Progenitor cell of endocrine pancreas (in vitro differentiated cells): ENCODE data around the gene RBMS1. TPM values are rescaled to one million over a fixed set of nuclear protein-coding genes. Genes with fewer than 3 reads are reported as not detected.

Experiments
- DNase-seq: peaks from one replicate; pipeline ENCODE4 v3.0.0; 2021; ENCODE audit warnings: low spot score; ENCODE audit not compliant: unreplicated experiment
- H3K27ac Mint-ChIP-seq: 2 replicates; pipeline ENCODE4 v1.8.0; 2021; ENCODE audit warnings: mild to moderate bottlenecking, moderate library complexity, mixed read lengths
- H3K27me3 Mint-ChIP-seq: 2 replicates; pipeline ENCODE4 v1.8.0; 2021; ENCODE audit warnings: mixed read lengths
- H3K36me3 Mint-ChIP-seq: 2 replicates; pipeline ENCODE4 v1.8.0; 2022; ENCODE audit warnings: mixed read lengths; ENCODE audit not compliant: insufficient read depth
- H3K4me1 Mint-ChIP-seq: 2 replicates; pipeline ENCODE4 v1.8.0; 2021; ENCODE audit warnings: low read depth, mixed read lengths
- H3K4me3 Mint-ChIP-seq: 2 replicates; pipeline ENCODE4 v1.8.0; 2021; ENCODE audit warnings: low read depth, mild to moderate bottlenecking, moderate library complexity, mixed read lengths
- H3K9me3 Mint-ChIP-seq: 2 replicates; pipeline ENCODE4 v1.8.0; 2021; ENCODE audit warnings: low read depth, mixed read lengths
- CTCF ChIP-seq: fragments of 200-600 bp; sonication (generic); IDR thresholded peaks from one replicate; pipeline ENCODE4 v1.5.0; 2021; ENCODE audit warnings: antibody characterized with exemption, mild to moderate bottlenecking; ENCODE audit not compliant: unreplicated experiment
- total RNA-seq: library from RNA; stranded (reverse); gene quantifications from 2 replicates; pipeline ENCODE4 v1.2.1, GENCODE V29; 2021

The RBMS1 gene
- total RNA-seq, 1 donor from 2014 or later, result 59.8 TPM

DNA sequence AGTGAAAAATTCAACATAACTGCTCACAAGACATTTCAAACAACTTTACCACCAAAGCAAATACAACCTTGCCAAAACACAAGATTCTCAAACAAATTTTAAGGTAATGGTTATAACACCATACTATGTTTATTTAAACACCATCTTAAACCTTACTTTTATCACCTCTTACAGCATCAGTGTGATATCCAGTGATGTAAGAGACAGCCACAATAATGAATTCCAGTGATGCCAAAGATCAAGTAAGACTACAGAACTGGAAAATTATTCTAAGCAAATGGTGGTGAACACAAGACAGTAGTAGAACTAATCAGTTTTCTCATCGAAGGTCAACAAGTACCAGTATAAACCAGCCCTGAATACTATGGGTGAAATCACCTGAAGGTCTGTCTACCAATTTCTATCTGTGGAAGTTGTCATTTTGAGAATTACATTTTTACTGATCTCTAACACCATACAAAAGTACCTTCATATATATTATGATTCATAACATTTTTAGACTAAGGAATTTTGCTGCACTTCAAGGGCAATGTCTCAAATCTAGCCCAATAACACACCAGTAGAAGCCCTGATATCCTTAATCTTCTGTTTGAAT is 146.2 kb downstream of the RBMS1 start:
- no peak overlapping the region for H3K4me3 Mint-ChIP-seq
- no peaks in the 10 kb centered on the region for H3K27me3 Mint-ChIP-seq
- H3K27ac Mint-ChIP-seq, result no peak overlapping the region
- no peak for TF ChIP-seq CTCF
- H3K4me1 Mint-ChIP-seq, result no peaks in the 10 kb centered on the region
- peaks cover 4% of the 10 kb centered on the region for H3K36me3 Mint-ChIP-seq
- DNase-seq, result no peak
- H3K9me3 Mint-ChIP-seq, result no peaks in the 10 kb centered on the region

DNA sequence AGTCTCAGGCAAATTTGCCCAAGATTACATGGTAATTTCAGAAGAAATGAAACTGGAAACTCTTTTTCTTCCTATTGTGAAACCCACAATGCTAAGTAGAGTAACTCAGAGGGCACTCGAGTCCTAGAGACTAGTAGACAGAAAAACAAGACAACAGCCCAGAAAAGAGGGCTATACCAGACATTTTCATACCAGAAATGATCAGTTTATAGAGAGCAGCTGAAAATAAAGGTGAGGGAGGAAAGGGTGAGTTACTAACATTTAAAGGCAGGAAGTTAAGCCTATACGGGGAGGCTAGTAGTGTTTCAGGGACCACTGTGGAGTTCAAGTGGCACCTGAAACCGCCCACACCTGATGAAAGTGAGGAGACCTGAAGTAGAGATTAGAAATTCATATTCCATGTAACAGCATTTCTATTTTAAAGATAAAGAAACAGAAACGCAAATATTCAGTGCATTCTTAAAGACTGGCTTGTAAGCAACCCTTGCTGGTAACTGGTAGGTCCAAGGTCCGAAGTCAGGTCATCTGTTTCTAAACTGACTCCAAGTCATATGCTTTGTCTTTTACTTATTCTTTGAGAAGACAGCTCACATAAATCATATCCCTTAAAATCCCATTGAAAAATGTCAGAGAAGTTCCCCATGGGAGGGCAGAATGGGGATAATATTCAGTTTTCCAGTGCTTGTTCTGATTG is 148.4 kb downstream of the RBMS1 start:
- no peak for DNase-seq
- H3K27me3 Mint-ChIP-seq, result no peaks in the 10 kb centered on the region
- TF ChIP-seq CTCF, result no peak
- H3K27ac Mint-ChIP-seq, result peak overlapping the region; percentile 25
- peaks cover 4% of the 10 kb centered on the region for H3K36me3 Mint-ChIP-seq
- no peaks in the 10 kb centered on the region for H3K4me1 Mint-ChIP-seq
- H3K9me3 Mint-ChIP-seq, result no peaks in the 10 kb centered on the region
- H3K4me3 Mint-ChIP-seq, result no peak overlapping the region

DNA sequence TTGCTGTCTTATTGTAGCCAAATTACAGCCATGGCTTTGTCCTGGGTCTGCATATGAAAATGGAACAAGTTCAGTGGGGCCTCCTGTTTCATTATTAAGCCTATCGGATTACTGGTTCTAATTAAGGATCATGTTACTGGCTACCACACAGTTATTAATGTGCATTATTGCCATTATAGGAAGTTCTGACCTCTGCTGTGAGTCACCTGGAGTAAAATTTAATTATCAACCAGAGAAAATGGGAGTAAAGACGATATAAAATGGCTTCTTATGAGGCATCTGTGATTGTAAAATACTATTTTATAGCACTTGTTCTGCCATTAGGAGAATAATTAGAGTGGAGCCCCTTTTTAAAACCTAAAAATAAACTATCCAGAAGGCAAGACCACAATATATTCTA is 150.2 kb downstream of the RBMS1 start:
- no peaks in the 10 kb centered on the region for H3K4me1 Mint-ChIP-seq
- TF ChIP-seq CTCF, result no peak

GRCh38 chr2:160339726-160340125 is 153.9 kb downstream of the RBMS1 start:
- Mint-ChIP-seq H3K9me3 (no peaks in the 10 kb centered on the region), H3K27me3 (no peaks in the 10 kb centered on the region), H3K4me3 (no peak overlapping the region), H3K36me3 (peaks cover 3% of the 10 kb centered on the region), H3K4me1 (no peaks in the 10 kb centered on the region), H3K27ac (no peak overlapping the region)
- no peak for DNase-seq
- no peak for TF ChIP-seq CTCF

More for the DNA sequence above, 150.2 kb downstream of the RBMS1 start:
- Mint-ChIP-seq H3K27ac (no peak overlapping the region), H3K4me3 (no peak overlapping the region), H3K36me3 (peaks cover 3% of the 10 kb centered on the region), H3K27me3 (no peaks in the 10 kb centered on the region), H3K9me3 (no peaks in the 10 kb centered on the region)
- DNase-seq, result no peak

DNA sequence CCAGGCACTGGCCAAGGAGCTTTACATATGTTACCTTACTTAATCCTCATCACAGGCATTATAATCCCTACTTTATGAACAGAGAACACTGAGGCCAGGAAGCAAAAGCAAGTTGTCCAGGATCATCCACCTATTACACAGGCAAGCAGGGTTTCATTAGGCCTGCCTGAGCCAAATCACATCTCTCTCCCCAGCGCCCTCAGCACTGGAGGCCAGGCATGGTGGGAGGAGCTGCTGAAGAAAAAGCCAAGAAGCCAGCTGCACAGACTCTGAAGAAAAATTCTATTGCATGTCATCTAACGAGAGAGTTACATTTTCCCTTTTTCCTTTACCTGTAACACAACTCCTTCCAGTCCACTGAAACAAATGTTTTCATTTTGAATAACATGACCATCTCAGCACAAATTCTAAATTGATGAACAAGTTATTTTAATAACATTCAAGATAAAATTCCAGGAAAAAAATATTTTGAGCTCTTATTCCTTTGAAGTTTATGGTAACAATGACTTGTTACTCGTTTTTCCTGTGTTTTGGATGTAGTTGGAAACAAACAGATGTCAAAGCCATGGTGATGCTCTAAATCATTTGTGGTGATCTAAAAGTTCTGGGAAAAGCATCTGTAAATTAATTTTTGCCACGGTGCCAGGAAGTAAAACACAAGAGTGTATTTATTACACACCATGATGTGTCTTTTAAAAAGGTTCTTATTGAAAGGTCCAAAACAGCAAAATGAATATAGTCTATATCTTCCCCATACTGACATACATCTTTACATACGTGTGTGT is 154.5 kb downstream of the RBMS1 start:
- no peaks in the 10 kb centered on the region for H3K9me3 Mint-ChIP-seq
- peaks cover 3% of the 10 kb centered on the region for H3K36me3 Mint-ChIP-seq
- TF ChIP-seq CTCF, result no peak
- H3K27ac Mint-ChIP-seq, result no peak overlapping the region
- H3K4me1 Mint-ChIP-seq, result no peaks in the 10 kb centered on the region
- H3K4me3 Mint-ChIP-seq, result no peak overlapping the region
- no peaks in the 10 kb centered on the region for H3K27me3 Mint-ChIP-seq
- DNase-seq, result no peak
